IPS-NIHi11 (cell line): ENCODE measurements around the gene MYH14.
"Not testable (repeated sequence)": the region's sequence is repeated elsewhere in the genome, so short reads cannot be mapped to it uniquely, and the experiment has no call there.

Experiments used
- DNase-seq: peaks from one replicate; pipeline ENCODE4 v3.0.0; 2012; ENCODE audit warnings: mixed read lengths, low spot score

Gene MYH14

DNA sequence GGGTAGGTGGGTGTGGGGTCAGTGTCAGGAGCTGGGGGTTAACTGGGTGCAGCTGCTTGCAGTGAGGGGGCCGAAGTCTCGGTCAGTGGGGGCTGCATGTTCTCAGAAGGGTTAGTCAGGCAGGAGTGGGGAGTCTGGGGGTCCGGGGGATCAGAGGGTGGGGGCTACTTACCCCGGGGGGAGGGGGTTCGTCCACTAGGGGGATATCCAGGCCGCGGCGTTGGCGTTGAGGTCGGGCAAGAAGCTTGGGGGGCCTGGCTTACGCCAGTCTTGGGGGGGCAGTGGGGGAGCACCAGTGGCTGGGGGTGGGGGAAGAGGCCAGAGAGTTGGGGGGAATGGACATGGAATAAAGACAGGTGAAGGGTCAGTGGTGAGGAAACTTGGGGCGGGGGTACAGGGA is 116.6 kb downstream of the MYH14 start:
- no peak for DNase-seq

GRCh38 chr19:50320596-50320995 is 117.2 kb downstream of the MYH14 start:
- no peak for DNase-seq

GRCh38 chr19:50321831-50322230 is 118.4 kb downstream of the MYH14 start:
- no peak for DNase-seq

DNA sequence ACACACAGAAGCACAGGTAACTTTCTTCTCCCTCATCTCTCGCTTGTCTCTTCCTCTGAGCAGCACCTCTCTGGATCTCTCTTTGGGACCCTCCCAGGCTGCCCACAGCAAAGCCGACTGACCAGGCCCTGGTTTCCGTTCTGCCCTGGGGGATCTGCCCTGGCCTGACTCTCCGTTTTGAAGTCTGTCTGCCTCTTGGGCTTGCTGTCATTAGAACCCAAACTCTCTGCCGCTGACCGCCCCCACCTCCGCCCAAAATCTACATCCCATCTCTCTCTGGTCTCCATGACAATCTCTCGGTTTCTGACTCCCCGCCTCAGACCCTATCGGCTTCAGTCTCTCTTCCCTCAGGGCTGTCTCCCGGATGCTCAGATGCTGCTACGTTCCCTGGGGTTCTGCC is 118.8 kb downstream of the MYH14 start:
- no peak for DNase-seq

DNA sequence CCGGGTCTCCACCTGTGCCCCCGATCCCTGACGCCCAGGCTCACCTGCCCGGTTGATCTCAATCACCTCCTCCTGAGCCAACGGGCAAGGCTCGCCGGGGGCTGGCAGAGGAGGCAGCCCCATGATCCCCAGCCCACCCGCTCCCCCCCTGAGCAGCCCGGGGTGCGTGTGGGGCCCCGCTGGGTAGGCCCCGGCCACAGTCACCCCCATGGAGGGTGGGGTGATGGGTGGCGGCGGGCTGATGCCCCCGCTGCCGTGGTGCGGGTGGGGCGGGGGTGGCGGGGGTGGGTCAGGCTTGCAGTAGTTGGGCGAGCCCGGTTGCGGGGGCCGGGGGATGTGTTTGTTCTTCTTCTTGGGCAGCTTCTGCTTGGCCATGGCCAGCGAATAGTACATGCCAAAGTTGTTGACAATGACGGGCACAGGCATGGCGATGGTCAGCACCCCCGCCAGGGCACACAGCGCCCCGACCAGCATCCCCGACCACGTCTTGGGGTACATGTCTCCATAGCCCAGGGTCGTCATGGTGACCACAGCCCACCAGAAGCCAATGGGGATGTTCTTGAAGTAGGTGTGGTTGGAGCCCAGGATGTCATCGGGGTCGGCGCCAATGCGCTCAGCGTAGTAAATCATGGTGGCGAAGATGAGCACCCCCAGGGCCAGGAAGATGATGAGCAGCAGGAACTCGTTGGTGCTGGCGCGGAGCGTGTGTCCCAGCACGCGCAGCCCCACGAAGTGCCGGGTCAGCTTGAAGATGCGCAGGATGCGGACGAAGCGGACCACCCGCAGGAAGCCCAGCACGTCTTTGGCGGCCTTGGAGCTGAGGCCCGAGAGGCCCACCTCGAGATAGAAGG is 119.7 kb downstream of the MYH14 start:
- DNase-seq, result no peak

DNA sequence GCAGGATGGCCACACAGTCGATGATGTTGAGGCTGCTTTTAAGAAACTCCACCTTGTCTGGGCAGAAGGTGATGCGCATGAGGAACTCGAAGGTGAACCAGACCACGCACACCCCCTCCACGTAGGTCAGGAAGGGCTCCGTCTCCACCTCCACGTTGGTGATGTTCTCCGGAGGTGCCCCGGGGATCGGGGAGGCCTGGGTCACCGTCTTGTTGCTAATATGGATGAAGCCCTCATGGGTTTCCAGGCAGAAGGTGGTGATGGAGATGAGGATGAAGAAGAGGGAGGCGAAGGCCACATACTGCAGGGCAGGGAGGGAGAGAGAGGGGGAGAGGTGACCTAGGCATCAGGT is 120.3 kb downstream of the MYH14 start:
- no peak for DNase-seq

GRCh38 chr19:50324331-50324730 is 120.9 kb downstream of the MYH14 start:
- DNase-seq, result no peak

DNA sequence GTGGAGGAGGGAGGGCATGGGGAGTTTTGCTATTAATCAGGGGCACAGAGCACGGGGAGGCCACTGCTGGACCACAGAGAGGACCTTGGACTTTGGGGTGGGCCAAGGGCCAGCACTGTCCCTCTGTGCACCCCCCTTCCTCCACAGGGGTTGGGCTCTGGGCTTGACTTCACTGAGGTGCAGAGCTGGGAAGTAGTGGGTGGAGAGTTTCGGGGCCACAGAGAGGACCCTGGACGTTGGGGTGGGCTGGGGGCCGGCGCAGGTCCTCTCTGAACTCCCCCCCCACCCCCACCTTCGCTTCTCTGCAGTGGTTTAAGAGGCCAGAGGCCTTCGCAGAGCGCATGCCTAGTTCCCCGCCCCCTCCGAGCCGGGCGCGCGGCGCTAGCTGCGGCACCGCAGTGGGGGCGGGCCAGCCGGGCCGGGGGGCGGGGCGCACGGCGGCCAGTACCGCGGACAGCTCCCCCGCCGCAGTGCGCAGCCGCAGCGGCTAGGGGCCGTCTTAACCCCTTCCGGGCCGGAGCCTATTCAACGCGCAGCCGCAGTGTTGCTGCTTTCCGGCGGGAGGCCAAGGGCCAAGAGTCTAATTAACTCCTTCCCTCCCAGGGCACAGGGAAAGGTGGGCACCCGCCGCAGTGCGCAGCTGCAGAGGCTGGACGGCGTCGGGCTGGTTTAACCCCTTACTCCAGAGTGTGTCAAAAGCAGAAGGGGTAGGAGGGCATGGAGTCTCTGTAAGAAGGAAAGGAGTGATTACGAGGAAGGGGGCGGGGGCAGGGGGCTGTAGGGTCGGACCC is 122.1 kb downstream of the MYH14 start:
- DNase-seq, result peak; percentile 96

DNA sequence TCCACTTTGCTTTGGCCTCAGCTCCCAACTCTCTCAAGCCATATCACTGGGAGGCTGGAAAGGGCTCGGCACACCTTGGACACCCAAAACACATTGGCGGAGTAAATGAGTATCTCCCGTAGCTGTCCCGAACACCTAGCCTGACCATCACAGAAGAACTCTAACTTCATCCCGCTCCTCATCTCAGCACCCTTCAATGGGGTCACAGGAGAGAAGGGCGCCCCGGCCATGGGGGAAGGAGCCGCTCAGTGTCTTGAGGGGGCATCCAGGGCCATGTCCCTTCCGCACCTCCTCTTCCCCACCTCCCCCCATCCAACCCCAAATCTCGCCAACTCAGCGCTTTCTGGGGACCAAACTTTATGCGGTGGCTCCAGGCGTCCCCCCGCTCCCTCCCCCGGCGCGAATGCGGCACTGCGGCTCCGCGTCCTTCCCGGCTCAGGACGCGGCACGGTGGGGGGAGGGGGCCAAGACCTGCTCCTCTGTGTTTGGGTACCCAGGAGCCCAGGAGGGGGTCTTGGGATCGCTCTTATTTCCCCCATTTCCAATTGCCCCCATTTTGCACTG is 122.8 kb downstream of the MYH14 start:
- DNase-seq, result no peak

- DNase-seq, result no peak
Observed at GRCh38 chr19:50327013-50327412, 123.6 kb downstream of the MYH14 start.

GRCh38 chr19:50327461-50328223 is 124.2 kb downstream of the MYH14 start:
- no peak for DNase-seq

GRCh38 chr19:50328224-50328872 is 124.9 kb downstream of the MYH14 start:
- peak; percentile 39 for DNase-seq

- no peak for DNase-seq
Observed at GRCh38 chr19:50328873-50329145, 125.4 kb downstream of the MYH14 start.

GRCh38 chr19:50329146-50329925 is 125.9 kb downstream of the MYH14 start, which contains the start of gene KCNC3:
TSS of gene KCNC3 (minus strand) at chr19:50329377. CDS start at chr19:50329082, 295 bp downstream.
- peak; percentile 83 for DNase-seq

DNA sequence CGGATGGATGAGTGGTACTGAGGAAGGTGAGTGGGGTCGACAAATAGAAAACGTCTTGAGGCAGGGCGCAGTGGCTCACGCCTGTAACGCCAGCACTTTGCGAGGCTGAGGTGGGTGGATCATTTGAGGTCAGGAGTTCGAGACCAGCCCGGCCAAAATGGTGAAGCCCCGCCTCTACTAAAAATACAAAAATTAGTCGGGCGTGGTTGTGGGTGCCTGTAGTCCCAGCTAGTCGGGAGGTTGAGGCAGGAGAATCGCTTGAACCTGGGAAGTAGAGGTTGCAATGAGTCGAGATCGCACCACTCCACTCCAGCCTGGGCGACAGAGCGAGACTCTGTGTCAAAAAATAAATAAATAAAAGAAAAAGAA is 126.5 kb downstream of the MYH14 start:
- DNase-seq, result not testable (repeated sequence)

GRCh38 chr19:50330365-50331078 is 127.1 kb downstream of the MYH14 start:
- peak; percentile 76 for DNase-seq

GRCh38 chr19:50331221-50331993 is 128.0 kb downstream of the MYH14 start:
- DNase-seq, result no peak

DNA sequence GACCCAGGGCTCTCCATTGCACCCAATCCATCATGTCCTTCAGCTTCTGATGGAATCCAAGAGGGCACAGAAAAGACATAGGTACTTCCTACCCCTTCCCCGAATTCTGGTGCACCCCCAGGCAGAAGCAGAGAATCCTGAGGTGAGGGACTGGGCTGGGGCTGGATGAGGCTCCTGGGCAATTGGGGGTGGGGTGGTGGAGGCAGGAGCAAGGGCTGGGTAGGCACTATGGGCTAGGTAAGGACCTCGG is 128.5 kb downstream of the MYH14 start:
- DNase-seq, result no peak

DNA sequence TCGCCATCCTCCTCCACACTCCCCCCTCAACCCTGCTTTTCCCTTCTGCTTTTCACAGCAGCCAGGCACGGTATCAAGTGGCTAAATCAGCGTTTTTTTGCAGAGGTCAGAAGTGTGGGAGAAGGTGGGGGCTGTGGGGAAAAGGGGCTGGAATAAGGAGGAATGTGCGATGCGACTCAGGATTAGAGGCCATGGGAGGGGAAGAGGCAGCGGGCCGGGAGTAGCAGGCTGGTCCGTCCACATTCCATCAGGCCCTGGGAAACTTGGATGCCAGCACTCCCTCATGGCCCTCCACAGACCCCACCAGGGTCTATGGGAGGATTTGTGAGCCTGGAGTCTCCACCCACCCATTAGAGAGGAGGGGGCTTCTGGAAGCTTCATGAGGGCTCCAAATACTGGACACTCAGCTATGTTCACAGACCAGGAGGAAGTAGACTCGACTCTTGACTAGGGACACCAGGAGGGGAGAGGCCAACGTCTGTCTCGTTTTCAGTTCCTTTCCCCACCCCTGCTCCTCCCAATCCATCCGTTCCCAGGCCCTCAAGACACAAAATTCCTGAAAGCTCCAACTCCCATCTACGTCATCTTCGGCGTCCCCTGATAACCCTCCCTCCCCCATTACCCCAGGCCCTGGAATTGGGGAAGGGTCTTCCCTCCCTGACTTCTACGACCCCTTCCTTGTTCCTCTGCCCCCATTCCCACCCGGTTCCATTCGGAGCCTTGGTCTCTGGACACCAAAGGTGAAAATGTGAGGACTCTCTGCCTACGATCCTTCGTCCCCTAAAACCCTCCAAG is 129.0 kb downstream of the MYH14 start:
- no peak for DNase-seq
